Retinal pigment epithelial cell (primary cell): Measurements from ENCODE around the gene TATDN2.

Experiments used
- DNase-seq: peaks from one replicate; pipeline ENCODE4 v3.0.0-alpha.2; 2010; ENCODE audit warnings: low read depth
- H3K4me3 ChIP-seq: 2 replicates; pipeline ENCODE4 v1.5.1; 2011; ENCODE audit warnings: mild to moderate bottlenecking, low read length, control low read depth, moderate library complexity
- CTCF ChIP-seq: conservative IDR thresholded peaks from 2 replicates; pipeline ENCODE4 v1.5.1; 2011; ENCODE audit warnings: low read depth, low read length, control low read depth, inconsistent platforms

The TATDN2 gene

GRCh38 chr3:10248184-10248983, at the start of gene TATDN2:
Gene TATDN2 (plus strand): TSS chr3:10248459. CDS start chr3:10249201, 742 bp downstream.
- H3K4me3 ChIP-seq = peak within 1 kb of the TSS; percentile 84
- DNase-seq = peak; percentile 85
- TF ChIP-seq CTCF = no peak

- no peak for TF ChIP-seq CTCF
- H3K4me3 ChIP-seq = no peak overlapping the region
- DNase-seq = no peak
Measured at GRCh38 chr3:10198761-10199649, 49.3 kb upstream of the TATDN2 start.

GRCh38 chr3:10204921-10205320, 43.3 kb upstream of the TATDN2 start:
- H3K4me3 ChIP-seq = no peak overlapping the region
- DNase-seq = no peak
- TF ChIP-seq CTCF = no peak

- H3K4me3 ChIP-seq = no peak overlapping the region
- no peak for TF ChIP-seq CTCF
- no peak for DNase-seq
Measured at GRCh38 chr3:10205451-10206165, 42.7 kb upstream of the TATDN2 start.

GRCh38 chr3:10206166-10206511, 42.1 kb upstream of the TATDN2 start:
- H3K4me3 ChIP-seq = no peak overlapping the region
- TF ChIP-seq CTCF = no peak
- no peak for DNase-seq

- H3K4me3 ChIP-seq = no peak overlapping the region
- no peak for DNase-seq
- no peak for TF ChIP-seq CTCF
Measured at GRCh38 chr3:10213156-10213792, 35.0 kb upstream of the TATDN2 start.
